Activated CD8-positive, alpha-beta T cell treated with anti-CD3 and anti-CD28 coated beads for 36 hours (primary cell): ENCODE measurements around the gene ZNF488. TPM values are rescaled to one million over a fixed set of nuclear protein-coding genes. Genes with fewer than 3 reads are reported as not detected.
A peak's percentile ranks its signal among the peaks of the same experiment; 100 is the strongest.

ENCODE experiments used
- ATAC-seq: fragments of 200-7000 bp; cut with Tn5 transposase; one replicate; pipeline ENCODE4 v1.10.0; 2021; ENCODE audit warnings: mild to moderate bottlenecking, moderate library complexity
- CTCF ChIA-PET: fragments of 350-600 bp; sonication (Branson Sonifier 250); formaldehyde crosslinking; loops from one replicate; lab custom pipeline; 2021; ENCODE audit warnings: antibody characterized with exemption; lab: Charles Lee
- POLR2A ChIA-PET: fragments of 350-600 bp; sonication (Branson Sonifier 250); formaldehyde crosslinking; loops from one replicate; lab custom pipeline; 2021; ENCODE audit warnings: antibody characterized with exemption; lab: Charles Lee
- DNase-seq: peaks from one replicate; pipeline ENCODE4 v3.0.0-alpha.2; 2020
- H3K27ac Mint-ChIP-seq: one replicate; pipeline ENCODE4 v1.8.0; 2021; ENCODE audit warnings: mild to moderate bottlenecking, mixed read lengths
- H3K27me3 Mint-ChIP-seq: one replicate; pipeline ENCODE4 v1.8.0; 2021; ENCODE audit warnings: mixed read lengths
- H3K36me3 Mint-ChIP-seq: one replicate; pipeline ENCODE4 v1.8.0; 2021; ENCODE audit warnings: low read depth, mixed read lengths
- H3K4me1 Mint-ChIP-seq: one replicate; pipeline ENCODE4 v1.8.0; 2021; ENCODE audit warnings: low read depth, mixed read lengths
- H3K4me3 Mint-ChIP-seq: one replicate; pipeline ENCODE4 v1.8.0; 2021; ENCODE audit warnings: mild to moderate bottlenecking, moderate library complexity, mixed read lengths
- H3K9me3 Mint-ChIP-seq: one replicate; pipeline ENCODE4 v1.8.0; 2021; ENCODE audit warnings: mixed read lengths
- CTCF ChIP-seq: fragments of 200-600 bp; IDR thresholded peaks from one replicate; pipeline ENCODE4 v1.8.0; 2022; ENCODE audit warnings: antibody characterized with exemption, mild to moderate bottlenecking
- intact Hi-C: fragments of 100-400 bp; cut with micrococcal nuclease; formaldehyde crosslinking; loops from one replicate; pipeline ENCODE4 v1.10.0; 2022
- total RNA-seq, 2 experiments: library from RNA; stranded (reverse); gene quantifications; one replicate each; pipeline ENCODE4 v1.2.3, GENCODE V29; 2021

Gene ZNF488
- total RNA-seq, 2 experiments from 2014 or later = 0.36 to 0.58 TPM

GRCh38 chr10:47363781-47364180 is 20.3 kb downstream of the ZNF488 start:
- H3K27me3 Mint-ChIP-seq = no peaks in the 10 kb centered on the region
- H3K4me3 Mint-ChIP-seq = no peak overlapping the region
- H3K36me3 Mint-ChIP-seq = no peaks in the 10 kb centered on the region
- H3K4me1 Mint-ChIP-seq = no peaks in the 10 kb centered on the region
- ChIA-PET POLR2A (interaction anchor here (1.0 kb wide), 1 partner anchor 9 kb away, joined by 3 read pairs; no protein-coding TSS in a partner anchor), CTCF (interaction anchor here (1.0 to 1.9 kb wide), 3 partner anchors 316 to 370 kb away, joined by 3 to 4 read pairs (median 4); no protein-coding TSS in a partner anchor)
- no peak for TF ChIP-seq CTCF
- no peak for DNase-seq
- intact Hi-C loops = no loop called here
- H3K27ac Mint-ChIP-seq = no peak overlapping the region
- H3K9me3 Mint-ChIP-seq = no peaks in the 10 kb centered on the region
- ATAC-seq = no peak

- ChIA-PET CTCF (interaction anchor here (0.8 to 2.1 kb wide), 11 partner anchors 8 to 369 kb away, joined by 3 to 11 read pairs (median 4); no protein-coding TSS in a partner anchor), POLR2A (no interaction called here)
- no peaks in the 10 kb centered on the region for H3K27me3 Mint-ChIP-seq
- ATAC-seq (no peak), DNase-seq (no peak)
- no peaks in the 10 kb centered on the region for H3K36me3 Mint-ChIP-seq
- intact Hi-C loops = no loop called here
- no peak overlapping the region for H3K4me3 Mint-ChIP-seq
- no peaks in the 10 kb centered on the region for H3K9me3 Mint-ChIP-seq
- H3K27ac Mint-ChIP-seq = no peak overlapping the region
- no peak for TF ChIP-seq CTCF
- H3K4me1 Mint-ChIP-seq = no peaks in the 10 kb centered on the region
Observed at GRCh38 chr10:47362199-47362598, 21.9 kb downstream of the ZNF488 start.

- POLR2A ChIA-PET = no interaction called here
- Mint-ChIP-seq H3K36me3 (no peaks in the 10 kb centered on the region), H3K27me3 (no peaks in the 10 kb centered on the region), H3K9me3 (no peaks in the 10 kb centered on the region), H3K4me3 (no peak overlapping the region), H3K4me1 (no peaks in the 10 kb centered on the region), H3K27ac (no peak overlapping the region)
- intact Hi-C loops = no loop called here
- CTCF ChIA-PET = interaction anchor here (0.8 to 2.1 kb wide), 9 partner anchors 8 to 61 kb away, joined by 3 to 11 read pairs (median 4); no protein-coding TSS in a partner anchor
- ATAC-seq (no peak), DNase-seq (peak; percentile 54)
- peak; percentile 84 for TF ChIP-seq CTCF
Observed at GRCh38 chr10:47361293-47361692, 22.8 kb downstream of the ZNF488 start.

GRCh38 chr10:47360419-47361040 is 23.6 kb downstream of the ZNF488 start:
- CTCF ChIA-PET = no interaction called here
- DNase-seq (no peak), ATAC-seq (no peak)
- TF ChIP-seq CTCF = no peak
- no peak overlapping the region for H3K4me3 Mint-ChIP-seq
- POLR2A ChIA-PET = interaction anchor here (1.5 kb wide), 1 partner anchor 12 kb away, joined by 4 read pairs; no protein-coding TSS in a partner anchor
- no peaks in the 10 kb centered on the region for H3K36me3 Mint-ChIP-seq
- no peaks in the 10 kb centered on the region for H3K4me1 Mint-ChIP-seq
- no peak overlapping the region for H3K27ac Mint-ChIP-seq
- H3K9me3 Mint-ChIP-seq = no peaks in the 10 kb centered on the region
- no peaks in the 10 kb centered on the region for H3K27me3 Mint-ChIP-seq
- intact Hi-C loops = no loop called here
